Fibroblast of pulmonary artery (primary cell): Measurements from ENCODE around the gene TPST1.

Experiments
- DNase-seq: peaks from one replicate; pipeline ENCODE4 v3.0.0-alpha.2; 2010; ENCODE audit warnings: low read depth
- H3K4me3 ChIP-seq: replicated peaks from 2 replicates; pipeline ENCODE4 v1.5.1; 2011; ENCODE audit warnings: low read depth, mild to moderate bottlenecking, control low read depth, low read length, moderate library complexity
- CTCF ChIP-seq: IDR thresholded peaks from 2 replicates; pipeline ENCODE4 v1.5.1; 2011; ENCODE audit warnings: mild to moderate bottlenecking, control low read depth, low read length, inconsistent platforms; ENCODE audit errors: missing control alignments

TPST1 gene

GRCh38 chr7:66255534-66256100, 50.5 kb downstream of the TPST1 start:
- DNase-seq: peak; percentile 45
- TF ChIP-seq CTCF: no peak
- no peak overlapping the region for H3K4me3 ChIP-seq

GRCh38 chr7:66256281-66256680, 51.1 kb downstream of the TPST1 start:
- no peak for TF ChIP-seq CTCF
- H3K4me3 ChIP-seq: no peak overlapping the region
- no peak for DNase-seq

GRCh38 chr7:66257481-66257880, 52.3 kb downstream of the TPST1 start:
- no peak for DNase-seq
- no peak overlapping the region for H3K4me3 ChIP-seq
- TF ChIP-seq CTCF: no peak

- no peak for DNase-seq
- no peak overlapping the region for H3K4me3 ChIP-seq
- no peak for TF ChIP-seq CTCF
Measured at GRCh38 chr7:66258409-66258808, 53.3 kb downstream of the TPST1 start.

- H3K4me3 ChIP-seq: no peak overlapping the region
- DNase-seq: no peak
- TF ChIP-seq CTCF: no peak
Measured at GRCh38 chr7:66261941-66262340, 56.8 kb downstream of the TPST1 start.

GRCh38 chr7:66263936-66264335, 58.8 kb downstream of the TPST1 start:
- DNase-seq: peak; percentile 46
- H3K4me3 ChIP-seq: no peak overlapping the region
- TF ChIP-seq CTCF: no peak

- DNase-seq: peak; percentile 46
- no peak for TF ChIP-seq CTCF
Measured at GRCh38 chr7:66265566-66265965, 60.4 kb downstream of the TPST1 start.

More at GRCh38 chr7:66265566-66265965, 60.4 kb downstream of the TPST1 start:
- H3K4me3 ChIP-seq: no peak overlapping the region
